IPS-11a (cell line): Measurements from ENCODE around the gene PTH2.
"Not testable (repeated sequence)": the region's sequence is repeated elsewhere in the genome, so short reads cannot be mapped to it uniquely, and the experiment has no call there.

Experiments
- H3K4me3 ChIP-seq: one replicate; pipeline ENCODE4 v1.5.1; 2013; ENCODE audit warnings: low read depth, low read length, control low read depth

PTH2 gene

GRCh38 chr19:49448432-49448786 is 25.2 kb upstream of the PTH2 start:
- no peak overlapping the region for H3K4me3 ChIP-seq

- no peak overlapping the region for H3K4me3 ChIP-seq
These were observed 24.5 kb upstream of the PTH2 start for GRCh38 chr19:49447485-49448431.

- no peak overlapping the region for H3K4me3 ChIP-seq
These were observed 22.8 kb upstream of the PTH2 start for GRCh38 chr19:49445997-49446396.

GRCh38 chr19:49444100-49444700 is 21.0 kb upstream of the PTH2 start:
- H3K4me3 ChIP-seq: not testable (repeated sequence)

DNA sequence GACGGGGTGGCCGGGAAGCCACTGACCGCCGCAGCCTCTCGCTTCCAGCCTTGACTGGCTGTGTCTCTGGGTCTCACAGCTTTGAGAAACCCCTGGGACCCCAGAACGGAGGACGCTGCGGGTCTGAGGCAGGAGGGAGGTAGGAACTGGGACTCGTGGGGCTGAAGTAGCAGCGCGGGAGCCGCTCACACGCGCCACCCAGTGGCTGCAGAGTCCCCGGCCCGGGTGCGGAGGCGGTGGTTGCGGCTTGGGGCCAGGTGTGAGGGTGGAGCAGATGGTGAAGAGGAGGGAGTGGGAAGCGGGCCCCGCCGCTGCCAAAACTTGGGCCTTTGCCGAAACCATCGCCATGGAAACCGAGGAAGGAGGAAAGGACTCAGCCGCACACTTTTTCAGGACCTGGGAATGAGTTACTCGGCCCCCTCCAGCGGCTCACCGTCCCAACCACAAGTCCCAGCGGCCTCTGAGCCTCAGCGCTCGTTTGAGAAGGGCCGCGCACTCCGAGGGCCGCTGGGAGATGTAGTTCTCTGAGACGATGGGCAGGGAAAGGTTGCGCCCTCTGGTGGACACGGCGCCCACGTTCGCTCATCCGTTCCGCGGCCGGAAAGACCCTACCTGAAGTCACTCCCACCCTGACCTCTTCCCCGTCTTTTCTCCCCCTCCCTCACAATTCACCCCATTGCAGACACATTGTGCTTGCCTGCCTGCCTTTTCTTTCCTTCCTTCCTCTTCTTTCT is 20.3 kb upstream of the PTH2 start:
- H3K4me3 ChIP-seq: peak overlapping the region; percentile 52

GRCh38 chr19:49442771-49443365 is 19.6 kb upstream of the PTH2 start:
- peak overlapping the region; percentile 52 for H3K4me3 ChIP-seq

DNA sequence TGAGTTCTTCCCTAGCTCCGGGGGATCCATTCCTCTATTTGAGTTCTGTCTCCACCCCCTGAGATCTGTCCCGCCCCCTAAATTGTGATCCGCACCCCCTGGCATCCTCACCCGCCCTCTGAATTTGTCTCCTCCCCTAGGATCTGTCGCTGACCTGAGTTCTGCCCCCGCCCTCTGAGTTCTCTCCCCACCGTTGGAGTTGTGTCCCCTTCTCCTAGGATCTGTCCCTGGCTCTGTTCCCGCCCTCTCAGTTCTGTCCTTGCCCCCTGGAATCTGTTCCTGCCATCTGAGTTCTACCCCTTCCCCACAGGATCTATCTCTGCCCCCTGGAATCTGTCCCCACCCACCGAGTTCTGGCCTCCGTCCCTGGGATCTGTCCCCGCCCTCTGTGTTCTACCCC is 19.1 kb upstream of the PTH2 start:
- no peak overlapping the region for H3K4me3 ChIP-seq

DNA sequence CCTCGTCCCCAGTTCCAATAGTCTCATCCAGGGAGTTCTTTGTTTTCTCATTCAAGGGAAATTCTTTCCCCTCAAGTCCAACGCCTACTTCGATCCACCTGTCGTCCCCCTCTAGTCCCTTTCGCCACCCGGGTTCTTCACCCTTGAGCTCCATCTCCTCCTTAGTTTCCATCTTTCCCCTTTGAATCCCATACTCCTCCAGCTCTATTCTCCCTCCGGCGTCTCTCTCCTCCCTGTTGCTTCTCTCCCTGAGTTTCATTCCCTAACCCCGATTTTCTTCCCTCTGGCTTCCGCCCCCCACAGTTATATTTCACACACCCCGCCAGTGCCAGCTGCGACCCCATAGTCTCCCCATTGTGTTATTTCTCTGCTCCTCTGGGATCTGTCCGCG is 18.7 kb upstream of the PTH2 start:
- H3K4me3 ChIP-seq: no peak overlapping the region

DNA sequence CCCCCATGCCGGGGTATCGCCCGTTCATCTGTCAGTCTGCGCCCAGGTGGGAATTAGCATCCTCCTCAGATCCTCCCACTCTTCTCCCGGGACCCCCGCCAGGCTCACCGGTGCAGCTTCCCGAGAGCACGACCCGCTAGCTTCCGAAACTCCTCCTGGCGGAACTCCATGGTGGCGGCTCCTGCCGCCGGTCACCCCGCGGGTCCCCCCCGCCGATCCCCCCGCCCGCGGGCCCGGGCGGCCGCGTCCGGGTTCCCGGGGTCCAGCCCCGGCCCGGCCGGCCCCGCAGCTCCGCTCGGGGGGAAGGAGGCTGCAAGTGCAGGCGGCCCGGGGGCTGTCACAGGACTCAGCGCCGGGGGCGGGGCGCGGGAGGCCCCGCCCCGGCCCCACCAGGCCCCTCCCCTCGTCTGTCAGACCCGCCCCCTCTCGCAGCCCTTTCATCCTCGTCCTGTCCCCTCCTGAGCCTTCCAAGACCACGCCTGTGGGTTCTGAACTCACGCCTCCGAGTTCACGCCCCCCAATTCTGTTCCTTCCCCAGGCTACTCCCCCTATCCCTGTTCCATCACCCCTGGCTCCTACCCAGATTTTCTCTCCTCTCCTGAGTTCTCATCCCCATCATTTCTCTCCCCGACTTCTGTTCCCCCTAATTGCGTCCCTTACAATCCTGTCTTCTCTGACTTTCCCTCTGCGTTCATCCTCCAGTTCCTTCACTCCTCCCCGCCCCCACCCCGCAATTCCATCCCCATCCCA is 18.1 kb upstream of the PTH2 start, which contains the start of gene SLC17A7:
Gene SLC17A7 (minus strand): TSS at position 318 of the 750 bp plus-strand sequence. CDS start 148 bp downstream, at position 170.
- H3K4me3 ChIP-seq: peak within 1 kb of the TSS; percentile 41

DNA sequence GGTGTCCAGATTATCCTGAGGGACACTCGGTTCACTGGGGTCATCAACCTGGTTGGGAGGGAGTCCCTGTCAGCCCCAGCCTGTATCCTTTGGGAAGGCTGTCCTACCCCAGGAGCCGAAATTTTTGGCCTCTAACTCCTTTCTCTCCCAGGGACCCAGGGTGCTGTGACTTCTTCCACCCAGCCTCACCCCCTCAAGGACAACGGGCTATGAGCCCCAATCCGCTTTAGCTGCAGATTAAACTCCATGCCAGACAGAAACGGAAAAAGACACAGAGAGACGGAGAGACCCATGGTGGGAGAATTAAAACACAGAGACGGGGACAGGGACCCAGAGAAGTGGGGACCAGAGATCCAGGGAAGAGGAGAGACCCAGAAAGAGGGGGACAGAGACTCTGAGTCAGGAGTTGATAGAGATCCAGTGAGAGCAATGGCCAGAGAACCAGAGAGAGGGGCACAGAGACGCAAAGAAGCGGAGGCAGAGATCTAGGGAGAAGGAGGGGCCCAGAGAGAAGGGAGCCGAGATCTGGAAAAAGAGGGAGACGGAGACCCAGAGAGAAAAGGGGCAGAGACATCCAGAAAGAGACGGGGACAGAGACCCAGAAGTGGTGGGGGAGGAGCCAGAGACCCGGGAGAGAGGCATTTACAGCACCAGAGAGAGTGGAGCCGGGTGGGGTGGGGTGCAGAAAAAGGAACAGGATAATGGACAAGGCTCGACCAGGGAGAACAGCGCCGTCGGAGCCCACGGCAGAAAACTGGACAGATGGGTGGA is 17.4 kb upstream of the PTH2 start:
- peak overlapping the region; percentile 41 for H3K4me3 ChIP-seq

GRCh38 chr19:49439836-49440235 is 16.6 kb upstream of the PTH2 start:
- H3K4me3 ChIP-seq: no peak overlapping the region

DNA sequence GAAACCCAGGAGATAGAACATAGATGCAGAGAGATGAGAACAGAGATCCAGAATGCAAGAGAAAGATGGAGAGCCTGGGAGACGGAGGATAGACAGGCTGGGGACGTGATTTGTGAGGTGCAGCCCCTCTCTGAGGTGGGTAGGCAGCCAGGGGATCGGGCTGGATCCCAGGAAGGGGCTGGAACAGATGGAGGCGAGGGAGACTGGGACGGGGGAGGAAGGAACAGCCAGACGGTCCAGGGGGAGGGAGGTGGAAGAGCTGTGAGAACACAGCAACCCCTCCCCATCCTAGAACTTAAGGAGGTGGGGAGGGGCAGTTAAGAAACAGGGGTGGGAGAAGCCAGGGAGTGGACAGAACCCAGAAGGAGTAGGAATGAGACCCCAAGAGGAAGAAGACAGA is 15.0 kb upstream of the PTH2 start:
- no peak overlapping the region for H3K4me3 ChIP-seq

DNA sequence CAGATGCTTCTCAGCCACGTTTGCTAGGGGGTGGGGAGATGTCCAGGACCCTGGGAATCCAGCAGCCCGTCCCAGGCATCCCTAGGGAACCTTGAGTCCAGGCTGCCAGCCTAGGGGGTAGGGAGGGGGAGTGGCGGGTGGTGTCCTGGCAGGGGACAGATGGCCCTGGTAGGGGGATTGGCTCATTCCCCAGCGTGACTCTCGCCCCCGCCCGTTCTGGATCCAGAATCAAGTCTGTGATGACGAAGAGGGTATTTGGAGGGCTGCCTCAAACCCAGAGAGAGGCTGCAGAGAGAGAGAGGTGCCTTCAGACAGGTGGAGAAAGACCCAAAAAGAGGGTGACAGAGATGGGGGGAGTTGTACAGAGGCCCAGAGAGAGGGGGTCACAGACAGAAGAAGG is 14.0 kb upstream of the PTH2 start:
- no peak overlapping the region for H3K4me3 ChIP-seq

DNA sequence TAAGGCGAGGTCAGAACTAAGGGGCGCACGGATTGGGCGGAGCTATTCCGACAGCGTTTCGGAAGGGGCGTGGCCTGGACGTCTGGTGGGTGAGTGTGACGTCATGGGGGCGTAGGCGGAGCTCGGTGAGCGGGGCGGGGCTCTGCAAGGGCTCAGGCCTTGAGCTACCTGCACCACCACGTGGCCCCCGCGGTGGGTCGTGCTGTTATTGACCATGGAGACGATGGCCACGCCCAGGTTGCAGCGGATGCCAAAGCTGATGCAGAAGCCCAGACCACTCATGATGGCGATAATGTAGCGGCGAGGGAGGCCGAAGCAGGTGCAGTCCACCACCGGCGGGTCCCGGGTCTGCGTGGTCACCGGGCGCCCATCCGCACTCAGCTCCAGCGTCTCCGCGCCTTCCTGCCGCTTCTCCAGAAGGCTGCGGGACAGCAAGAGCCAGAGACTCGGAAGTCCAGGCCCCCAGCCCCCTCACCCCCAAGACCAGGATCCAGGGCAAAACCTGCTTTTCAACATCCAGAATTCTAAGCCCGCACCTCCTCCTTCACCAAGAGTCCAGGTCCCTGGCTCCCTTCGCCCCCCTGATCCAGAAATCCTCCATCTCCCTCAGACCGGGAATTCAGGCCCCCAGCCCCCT is 13.3 kb upstream of the PTH2 start:
- H3K4me3 ChIP-seq: no peak overlapping the region

GRCh38 chr19:49435670-49436069 is 12.4 kb upstream of the PTH2 start:
- H3K4me3 ChIP-seq: no peak overlapping the region

DNA sequence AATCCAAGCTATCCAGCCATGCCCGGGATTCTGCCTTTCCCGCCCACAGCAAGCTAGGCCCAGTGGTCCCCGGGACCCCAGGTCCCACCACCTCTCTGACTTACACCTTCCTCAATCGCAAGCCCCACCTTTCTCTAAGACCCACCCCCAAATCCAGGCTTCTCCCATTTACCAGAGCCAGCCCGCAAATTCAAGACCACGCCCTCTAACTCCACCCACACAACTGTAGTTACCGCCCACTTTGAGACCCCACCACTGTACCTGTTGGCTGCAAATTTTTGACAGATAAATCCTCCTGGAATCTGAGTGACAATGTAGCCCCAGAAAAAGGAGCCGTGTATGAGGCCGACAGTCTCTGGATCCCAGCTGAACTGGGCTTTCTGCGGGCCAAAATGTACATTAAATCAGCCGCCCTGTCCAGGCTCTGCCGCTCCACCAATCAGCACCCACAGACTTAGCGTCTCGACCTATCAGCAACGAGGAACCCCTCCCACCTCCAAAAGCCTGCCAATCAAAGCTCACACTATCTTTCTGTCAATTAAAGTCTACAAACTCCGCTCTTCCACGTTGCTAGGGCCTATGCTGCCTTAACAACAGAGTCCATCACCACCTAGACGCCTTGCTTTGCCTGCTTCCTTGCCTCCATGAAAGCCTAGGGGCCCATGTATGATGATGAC is 11.8 kb upstream of the PTH2 start:
- H3K4me3 ChIP-seq: no peak overlapping the region

GRCh38 chr19:49433240-49433901 is 10.1 kb upstream of the PTH2 start:
- no peak overlapping the region for H3K4me3 ChIP-seq
